MCF 10A (cell line): ENCODE data around the gene ZCCHC2. TPM values are rescaled to one million over a fixed set of nuclear protein-coding genes. Genes with fewer than 3 reads are reported as not detected.

ENCODE experiments used
- BruUV-seq: library from RNA; stranded (reverse); fragments of 400-500 nt; replicated peaks from 2 replicates; lab custom pipeline; 2021; lab: Mats Ljungman, UMichigan
- CTCF ChIA-PET: fragments of 300-600 bp; sonication (Branson Sonifier 250); formaldehyde crosslinking; extraction: SDS; loops from one replicate; lab custom pipeline; 2021; ENCODE audit warnings: antibody characterized with exemption, inconsistent platforms; lab: Yijun Ruan, JAX
- POLR2A ChIA-PET: fragments of 300-600, 350-650 bp; sonication (Branson Sonifier 250); formaldehyde crosslinking; extraction: SDS; loops from one replicate; lab custom pipeline; 2020; ENCODE audit warnings: antibody characterized with exemption, inconsistent platforms; lab: Yijun Ruan, JAX
- DNase-seq: peaks from one replicate; pipeline ENCODE4 v3.0.0-alpha.2; 2018; ENCODE audit not compliant: unreplicated experiment
- H3K27ac Mint-ChIP-seq: one replicate; pipeline ENCODE4 v1.8.0; 2022; ENCODE audit warnings: mild to moderate bottlenecking, low read depth, mixed read lengths; ENCODE audit not compliant: unreplicated experiment
- H3K27me3 Mint-ChIP-seq: one replicate; pipeline ENCODE4 v1.8.0; 2022; ENCODE audit warnings: mixed read lengths; ENCODE audit not compliant: insufficient read depth, unreplicated experiment
- H3K36me3 Mint-ChIP-seq: one replicate; pipeline ENCODE4 v1.8.0; 2022; ENCODE audit warnings: mild to moderate bottlenecking, moderate library complexity, mixed read lengths; ENCODE audit not compliant: insufficient read depth, unreplicated experiment
- H3K4me1 Mint-ChIP-seq: one replicate; pipeline ENCODE4 v1.8.0; 2022; ENCODE audit warnings: mixed read lengths; ENCODE audit not compliant: insufficient read depth, unreplicated experiment
- H3K4me3 Mint-ChIP-seq: one replicate; pipeline ENCODE4 v1.8.0; 2022; ENCODE audit warnings: mild to moderate bottlenecking, moderate library complexity, mixed read lengths; ENCODE audit not compliant: unreplicated experiment
- H3K9me3 Mint-ChIP-seq: one replicate; pipeline ENCODE4 v1.8.0; 2022; ENCODE audit warnings: mixed read lengths; ENCODE audit not compliant: unreplicated experiment
- intact Hi-C: fragments of 100-400 bp; cut with micrococcal nuclease; formaldehyde crosslinking; loops from 2 replicates; pipeline ENCODE4 v1.14.1; 2022
- total RNA-seq: library from RNA; stranded (reverse); gene quantifications from 2 replicates; pipeline ENCODE4 v1.2.3, GENCODE V29; 2022
- TF ChIP-seq, protein P1 (sequence below): fragments of 200-600 bp; IDR thresholded peaks from one replicate; pipeline ENCODE4 v1.8.0; 2022; ENCODE audit warnings: antibody characterized with exemption, mild to moderate bottlenecking; ENCODE audit not compliant: unreplicated experiment

The ZCCHC2 gene
- total RNA-seq, 1 experiment from 2014 or later, result 14.6 TPM

DNA sequence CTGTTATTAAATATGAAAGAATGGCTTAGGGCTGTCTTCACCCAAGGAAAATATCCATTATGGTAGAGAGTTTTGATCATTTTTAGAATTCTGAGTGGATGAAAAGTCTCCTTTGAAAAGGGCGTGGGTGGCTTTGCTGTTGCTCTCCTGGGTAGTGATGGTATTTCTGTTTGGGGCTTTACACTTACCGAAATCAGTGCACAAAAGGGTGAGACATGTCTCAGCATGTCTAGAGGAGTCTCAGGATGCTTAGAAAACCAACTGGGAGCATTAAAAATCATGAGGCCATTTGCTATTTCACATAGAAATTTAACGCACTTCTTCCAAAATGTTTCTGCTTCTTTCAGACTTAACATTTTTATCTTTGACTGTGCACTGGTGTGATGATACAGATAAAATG is 49.6 kb downstream of the ZCCHC2 start:
- no TSS peak for BruUV-seq
- Mint-ChIP-seq H3K9me3 (peaks cover 19% of the 10 kb centered on the region), H3K4me3 (no peak overlapping the region), H3K36me3 (peaks cover 75% of the 10 kb centered on the region), H3K27me3 (no peaks in the 10 kb centered on the region), H3K27ac (peak overlapping the region; percentile 92), H3K4me1 (peaks cover 11% of the 10 kb centered on the region)
- CTCF ChIA-PET, result interaction anchor here (0.6 to 8.3 kb wide), 6 partner anchors 12 to 440 kb away, joined by 3 to 90 read pairs (median 3); no protein-coding TSS in a partner anchor
- DNase-seq, result peak; percentile 48
- TF ChIP-seq, protein P1, sequence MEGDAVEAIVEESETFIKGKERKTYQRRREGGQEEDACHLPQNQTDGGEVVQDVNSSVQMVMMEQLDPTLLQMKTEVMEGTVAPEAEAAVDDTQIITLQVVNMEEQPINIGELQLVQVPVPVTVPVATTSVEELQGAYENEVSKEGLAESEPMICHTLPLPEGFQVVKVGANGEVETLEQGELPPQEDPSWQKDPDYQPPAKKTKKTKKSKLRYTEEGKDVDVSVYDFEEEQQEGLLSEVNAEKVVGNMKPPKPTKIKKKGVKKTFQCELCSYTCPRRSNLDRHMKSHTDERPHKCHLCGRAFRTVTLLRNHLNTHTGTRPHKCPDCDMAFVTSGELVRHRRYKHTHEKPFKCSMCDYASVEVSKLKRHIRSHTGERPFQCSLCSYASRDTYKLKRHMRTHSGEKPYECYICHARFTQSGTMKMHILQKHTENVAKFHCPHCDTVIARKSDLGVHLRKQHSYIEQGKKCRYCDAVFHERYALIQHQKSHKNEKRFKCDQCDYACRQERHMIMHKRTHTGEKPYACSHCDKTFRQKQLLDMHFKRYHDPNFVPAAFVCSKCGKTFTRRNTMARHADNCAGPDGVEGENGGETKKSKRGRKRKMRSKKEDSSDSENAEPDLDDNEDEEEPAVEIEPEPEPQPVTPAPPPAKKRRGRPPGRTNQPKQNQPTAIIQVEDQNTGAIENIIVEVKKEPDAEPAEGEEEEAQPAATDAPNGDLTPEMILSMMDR, result no peak
- POLR2A ChIA-PET, result interaction anchor here (0.6 to 2.3 kb wide), 8 partner anchors 12 to 169 kb away, joined by 3 to 9 read pairs (median 6); partner anchors contain the start of gene ZCCHC2
- intact Hi-C loops, result no loop called here

DNA sequence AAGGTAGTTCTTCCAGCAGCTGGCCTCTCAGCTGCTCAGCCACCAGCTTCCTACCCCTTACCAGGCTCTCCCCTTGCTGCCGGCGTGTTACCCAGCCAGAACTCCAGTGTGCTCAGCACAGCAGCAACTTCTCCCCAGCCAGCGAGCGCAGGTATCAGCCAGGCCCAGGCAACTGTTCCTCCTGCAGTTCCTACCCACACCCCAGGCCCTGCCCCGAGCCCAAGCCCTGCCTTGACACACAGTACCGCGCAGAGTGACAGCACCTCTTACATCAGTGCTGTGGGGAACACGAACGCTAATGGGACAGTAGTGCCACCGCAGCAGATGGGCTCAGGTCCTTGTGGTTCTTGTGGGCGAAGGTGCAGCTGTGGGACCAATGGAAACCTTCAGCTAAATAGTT is 52.0 kb downstream of the ZCCHC2 start:
- Mint-ChIP-seq H3K4me1 (peaks cover 11% of the 10 kb centered on the region), H3K27ac (no peak overlapping the region), H3K27me3 (no peaks in the 10 kb centered on the region), H3K4me3 (no peak overlapping the region), H3K36me3 (peaks cover 73% of the 10 kb centered on the region), H3K9me3 (peaks cover 17% of the 10 kb centered on the region)
- no peak for DNase-seq
- POLR2A ChIA-PET, result interaction anchor here (2.2 to 2.3 kb wide), 2 partner anchors 9 to 48 kb away, joined by 6 read pairs; no protein-coding TSS in a partner anchor
- intact Hi-C loops, result no loop called here
- BruUV-seq, result no TSS peak
- CTCF ChIA-PET, result interaction anchor here (8.3 kb wide), 1 partner anchor 10 kb away, joined by 90 read pairs; no protein-coding TSS in a partner anchor
- TF ChIP-seq, protein P1, result no peak

DNA sequence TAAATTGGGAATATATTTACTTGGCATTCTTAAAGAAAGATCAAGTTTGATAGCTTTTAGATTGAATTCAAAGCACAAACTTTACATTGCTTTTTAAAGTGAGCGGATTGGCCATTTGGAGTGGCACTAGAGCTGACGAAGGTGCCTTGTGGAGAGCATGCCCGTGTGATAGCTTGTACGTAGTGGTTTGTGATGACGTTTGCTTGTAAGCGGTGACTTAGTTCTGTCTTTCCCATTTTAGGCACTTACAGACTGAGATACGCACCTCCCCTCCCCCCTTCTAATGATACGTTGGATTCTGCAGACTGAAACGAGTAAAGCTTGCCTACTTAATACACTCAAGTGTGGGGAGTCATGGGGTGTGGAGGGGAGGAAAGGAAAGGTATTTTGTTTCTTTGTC is 53.4 kb downstream of the ZCCHC2 start:
- H3K4me3 Mint-ChIP-seq, result no peak overlapping the region
- no peak overlapping the region for H3K27ac Mint-ChIP-seq
- ChIA-PET CTCF (interaction anchor here (0.6 to 8.3 kb wide), 6 partner anchors 8 to 382 kb away, joined by 3 to 90 read pairs (median 4); no protein-coding TSS in a partner anchor), POLR2A (interaction anchor here (0.6 kb wide), 1 partner anchor 391 kb away, joined by 4 read pairs; no protein-coding TSS in a partner anchor)
- DNase-seq, result no peak
- peaks cover 58% of the 10 kb centered on the region for H3K36me3 Mint-ChIP-seq
- intact Hi-C loops, result no loop called here
- H3K4me1 Mint-ChIP-seq, result peaks cover 11% of the 10 kb centered on the region
- no TSS peak for BruUV-seq
- peaks cover 3% of the 10 kb centered on the region for H3K9me3 Mint-ChIP-seq
- H3K27me3 Mint-ChIP-seq, result no peaks in the 10 kb centered on the region
- TF ChIP-seq, protein P1, result no peak

DNA sequence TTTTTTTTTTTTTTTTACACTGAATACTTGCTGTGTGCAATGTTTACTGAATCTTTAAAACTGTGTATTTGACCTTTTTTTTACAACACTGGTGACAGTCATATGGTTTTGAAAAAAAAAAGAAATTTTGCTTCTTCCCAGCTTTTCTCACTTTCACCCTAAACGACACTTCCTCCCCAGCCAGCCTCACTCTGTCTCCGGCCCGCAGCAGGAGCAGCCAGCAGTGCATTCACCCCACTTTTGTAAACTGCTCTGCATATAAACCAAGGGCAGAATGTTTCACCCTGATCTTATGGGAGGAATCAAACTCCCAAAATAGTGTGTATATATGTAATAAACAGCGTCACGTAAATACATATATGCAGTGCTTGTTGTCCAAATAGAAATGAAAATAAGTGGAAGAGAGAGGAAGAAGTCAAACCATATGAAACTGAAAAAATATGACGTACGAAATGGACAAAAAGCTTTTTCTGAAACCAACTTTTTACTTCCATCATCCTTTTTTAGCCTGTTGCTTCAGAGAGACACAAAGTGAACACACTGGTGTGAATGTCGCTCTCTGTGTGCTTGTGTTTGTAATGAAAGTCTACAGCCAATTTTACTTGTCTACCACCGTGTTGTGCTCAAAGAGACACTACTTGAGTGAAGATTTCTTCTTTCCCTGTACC is 54.2 kb downstream of the ZCCHC2 start:
- Mint-ChIP-seq H3K4me1 (peaks cover 8% of the 10 kb centered on the region), H3K4me3 (no peak overlapping the region), H3K27ac (no peak overlapping the region), H3K9me3 (no peaks in the 10 kb centered on the region), H3K36me3 (peaks cover 51% of the 10 kb centered on the region), H3K27me3 (no peaks in the 10 kb centered on the region)
- DNase-seq, result no peak
- BruUV-seq, result no TSS peak
- POLR2A ChIA-PET, result no interaction called here
- TF ChIP-seq, protein P1, result no peak
- CTCF ChIA-PET, result interaction anchor here (0.6 to 8.3 kb wide), 3 partner anchors 8 to 75 kb away, joined by 3 to 90 read pairs (median 3); no protein-coding TSS in a partner anchor
- intact Hi-C loops, result no loop called here
